Skeletal muscle tissue (tissue), 4 donors: ENCODE measurements around the gene BCL7A. TPM values are rescaled to one million over a fixed set of nuclear protein-coding genes. Genes with fewer than 3 reads are reported as not detected.
"Not testable (repeated sequence)": the region's sequence is repeated elsewhere in the genome, so short reads cannot be mapped to it uniquely, and the experiment has no call there.

Source experiments
- H3K27ac ChIP-seq: one replicate; pipeline ENCODE4 v1.7.0; 2013; ENCODE audit warnings: mild to moderate bottlenecking, low read depth, low read length, inconsistent platforms
- H3K27me3 ChIP-seq, 3 donors: one replicate each; pipeline ENCODE4 v1.7.0; 2013; ENCODE audit warnings: low read length in 3 of 3; ENCODE audit not compliant: control insufficient read depth in 3 of 3, insufficient read depth in 3 of 3
- H3K36me3 ChIP-seq, 3 donors: one replicate each; pipeline ENCODE4 v1.7.0; 2013; ENCODE audit warnings: low read length in 3 of 3; ENCODE audit not compliant: control insufficient read depth in 3 of 3, insufficient read depth in 3 of 3
- H3K4me1 ChIP-seq, 3 donors: one replicate each; pipeline ENCODE4 v1.7.0; 2013; ENCODE audit warnings: low read length in 3 of 3, mild to moderate bottlenecking in 3 of 3; ENCODE audit not compliant: control insufficient read depth in 3 of 3, insufficient read depth in 3 of 3
- H3K4me3 ChIP-seq, 3 donors: one replicate each; pipeline ENCODE4 v1.7.0; 2013; ENCODE audit warnings: low read length in 3 of 3
- H3K9ac ChIP-seq, 3 donors: one replicate each; pipeline ENCODE4 v1.7.0; 2013; ENCODE audit warnings: low read length in 3 of 3, mild to moderate bottlenecking in 3 of 3, moderate library complexity in 2 of 3, low read depth in 1 of 3
- H3K9me3 ChIP-seq, 3 donors: one replicate each; pipeline ENCODE4 v1.7.0; 2013; ENCODE audit warnings: low read length in 3 of 3; ENCODE audit not compliant: control insufficient read depth in 3 of 3
- total RNA-seq: library from RNA; depleted of rRNA; stranded (reverse); fragments of >200 nt; gene quantifications from one replicate; pipeline ENCODE4 v1.2.3, GENCODE V29; 2014
- donor health status: Osteomylitis.

Gene BCL7A
- total RNA-seq, 1 donor from 2014 or later: 9.4 TPM

GRCh38 chr12:122099856-122100255 is 78.2 kb downstream of the BCL7A start:
- Histone ChIP-seq H3K27me3 (no peaks in the 10 kb centered on the region), H3K27ac (peak overlapping the region; percentile 95), H3K9me3 (no peaks in the 10 kb centered on the region), H3K4me1 (peaks cover 67 to 71% (median 67%) of the 10 kb centered on the region in 3 donors), H3K4me3 (peak overlapping the region in 2 of 3 donors; percentile 16 to 27), H3K9ac (peak overlapping the region; percentile 37 to 80 (median 46)), H3K36me3 (no peaks in the 10 kb centered on the region)

GRCh38 chr12:122100568-122100967 is 78.9 kb downstream of the BCL7A start:
- no peak overlapping the region for H3K4me3 ChIP-seq
- H3K4me1 ChIP-seq: peaks cover 64 to 72% (median 69%) of the 10 kb centered on the region in 3 donors
- no peak overlapping the region for H3K9ac ChIP-seq
- H3K36me3 ChIP-seq: no peaks in the 10 kb centered on the region
- peak overlapping the region; percentile 95 for H3K27ac ChIP-seq
- H3K9me3 ChIP-seq: no peaks in the 10 kb centered on the region
- H3K27me3 ChIP-seq: no peaks in the 10 kb centered on the region

GRCh38 chr12:122102331-122102730 is 80.6 kb downstream of the BCL7A start:
- Histone ChIP-seq H3K27me3 (no peaks in the 10 kb centered on the region), H3K4me3 (peak overlapping the region in 1 of 3 donors; percentile 8), H3K9ac (no peak overlapping the region), H3K36me3 (no peaks in the 10 kb centered on the region), H3K4me1 (peaks cover 64 to 73% (median 68%) of the 10 kb centered on the region in 3 donors), H3K9me3 (no peaks in the 10 kb centered on the region), H3K27ac (peak overlapping the region; percentile 19)

GRCh38 chr12:122104844-122105243 is 83.2 kb downstream of the BCL7A start:
- Histone ChIP-seq H3K27me3 (no peaks in the 10 kb centered on the region), H3K9ac (peak overlapping the region in 1 of 3 donors; percentile 28), H3K4me3 (peak overlapping the region in 1 of 3 donors; percentile 23), H3K27ac (peak overlapping the region; percentile 11), H3K4me1 (peaks cover 53 to 69% (median 62%) of the 10 kb centered on the region in 3 donors), H3K9me3 (no peaks in the 10 kb centered on the region), H3K36me3 (no peaks in the 10 kb centered on the region)

GRCh38 chr12:122105496-122105895 is 83.8 kb downstream of the BCL7A start:
- Histone ChIP-seq H3K27ac (peak overlapping the region; percentile 11), H3K4me1 (peaks cover 51 to 65% (median 59%) of the 10 kb centered on the region in 3 donors)
- not testable (repeated sequence) for H3K27me3 ChIP-seq, H3K36me3 ChIP-seq, H3K9me3 ChIP-seq, H3K9ac ChIP-seq, H3K4me3 ChIP-seq

- Histone ChIP-seq H3K27ac (peak overlapping the region; percentile 59), H3K9ac (peak overlapping the region in 1 of 3 donors; percentile 63), H3K4me3 (peak overlapping the region in 2 of 3 donors; percentile 15 to 52), H3K36me3 (no peaks in the 10 kb centered on the region), H3K27me3 (no peaks in the 10 kb centered on the region), H3K4me1 (peaks cover 48 to 69% (median 63%) of the 10 kb centered on the region in 3 donors), H3K9me3 (no peaks in the 10 kb centered on the region)
Observed at GRCh38 chr12:122106843-122107242, 85.2 kb downstream of the BCL7A start.

GRCh38 chr12:122107261-122107660 is 85.6 kb downstream of the BCL7A start:
- H3K4me1 ChIP-seq: peaks cover 46 to 67% (median 61%) of the 10 kb centered on the region in 3 donors
- H3K9me3 ChIP-seq: no peaks in the 10 kb centered on the region
- no peaks in the 10 kb centered on the region for H3K27me3 ChIP-seq
- H3K4me3 ChIP-seq: peak overlapping the region in 1 of 3 donors; percentile 15
- H3K36me3 ChIP-seq: no peaks in the 10 kb centered on the region
- H3K9ac ChIP-seq: peak overlapping the region in 1 of 3 donors; percentile 63
- H3K27ac ChIP-seq: peak overlapping the region; percentile 59

- Histone ChIP-seq H3K9me3 (no peaks in the 10 kb centered on the region), H3K36me3 (no peaks in the 10 kb centered on the region), H3K27ac (peak overlapping the region; percentile 78), H3K27me3 (no peaks in the 10 kb centered on the region), H3K9ac (peak overlapping the region; percentile 18 to 57 (median 25)), H3K4me1 (peaks cover 31 to 52% (median 43%) of the 10 kb centered on the region in 3 donors), H3K4me3 (peak overlapping the region in 1 of 3 donors; percentile 16)
Observed at GRCh38 chr12:122111089-122111641, 89.5 kb downstream of the BCL7A start.

Other genes starting within 250 kb of the BCL7A start
- 2.1 TPM for gene RHOF, start 228.2 kb upstream of the BCL7A start, total RNA-seq
- 2.1 TPM for gene SETD1B, start 217.9 kb upstream of the BCL7A start, total RNA-seq
- not detected for gene HPD, start 163.0 kb upstream of the BCL7A start, total RNA-seq
- gene PSMD9, start 133.1 kb upstream of the BCL7A start, total RNA-seq: 13.0 TPM
- gene CFAP251, start 103.3 kb upstream of the BCL7A start, total RNA-seq: 2.6 TPM
- gene MLXIP, start 56.9 kb downstream of the BCL7A start, total RNA-seq: 10.4 TPM
- not detected for gene IL31, start 152.3 kb downstream of the BCL7A start, total RNA-seq
- not detected for gene LRRC43, start 161.2 kb downstream of the BCL7A start, total RNA-seq
- not detected for gene B3GNT4, start 181.8 kb downstream of the BCL7A start, total RNA-seq
- gene DIABLO, start 204.2 kb downstream of the BCL7A start, total RNA-seq: 45.4 TPM
- gene VPS33A, start 244.6 kb downstream of the BCL7A start, total RNA-seq: 16.2 TPM